ENCODE data around the gene CBLC.

Gene CBLC

GRCh38 chr19:44777715-44778347, at the start of gene CBLC:
TSS of gene CBLC (plus strand) at chr19:44777890. CDS start at chr19:44777932, 42 bp downstream.
- Mint-ChIP-seq H3K27ac (no peak within 1 kb of the TSS), H3K4me3 (no peak within 1 kb of the TSS), H3K36me3 (ENCODE audit: low read depth) (no peaks in the 10 kb centered on the region), H3K4me1 (ENCODE audit: low read depth) (no peaks in the 10 kb centered on the region), H3K9me3 (no peaks in the 10 kb centered on the region), H3K27me3 (peaks cover 4% of the 10 kb centered on the region)
- no peak for DNase-seq

- H3K4me1 Mint-ChIP-seq (ENCODE audit: low read depth) = peaks cover 28% of the 10 kb centered on the region
- H3K4me3 Mint-ChIP-seq = no peak overlapping the region
Measured at GRCh38 chr19:44728178-44728577, 49.5 kb upstream of the CBLC start.

DNA sequence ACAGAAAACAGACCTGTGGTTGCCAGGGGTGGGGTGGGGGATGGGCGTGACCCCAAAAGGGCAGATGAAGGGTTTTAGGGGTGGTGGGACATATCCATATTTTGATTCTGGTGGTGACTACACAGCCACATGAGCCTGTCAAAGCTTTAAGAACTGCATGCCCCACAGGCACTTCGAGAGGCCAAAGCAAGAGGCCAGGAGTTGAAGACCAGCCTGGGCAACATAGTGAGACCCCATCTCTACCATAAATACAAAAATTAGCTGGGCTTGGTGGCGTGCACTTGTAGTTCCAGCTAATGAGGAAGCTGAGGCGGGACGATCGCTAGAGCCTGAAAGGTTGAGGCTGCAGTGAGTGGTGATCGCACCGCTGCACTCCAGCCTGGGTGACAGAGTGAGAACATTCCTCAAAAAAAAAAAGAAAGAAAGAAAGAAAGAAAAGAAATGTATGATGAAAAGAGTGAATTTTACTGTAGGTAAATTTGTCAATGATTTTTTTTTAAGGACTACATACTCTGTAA, 48.1 kb upstream of the CBLC start:
- H3K27ac Mint-ChIP-seq = no peak overlapping the region
- H3K4me1 Mint-ChIP-seq (ENCODE audit: low read depth) = peaks cover 14% of the 10 kb centered on the region
- DNase-seq = no peak
- no peaks in the 10 kb centered on the region for H3K27me3 Mint-ChIP-seq
- no peak overlapping the region for H3K4me3 Mint-ChIP-seq
- no peaks in the 10 kb centered on the region for H3K9me3 Mint-ChIP-seq
- H3K36me3 Mint-ChIP-seq (ENCODE audit: low read depth) = no peaks in the 10 kb centered on the region

More at GRCh38 chr19:44728178-44728577, 49.5 kb upstream of the CBLC start:
- Mint-ChIP-seq H3K36me3 (ENCODE audit: low read depth) (no peaks in the 10 kb centered on the region), H3K9me3 (no peaks in the 10 kb centered on the region), H3K27me3 (no peaks in the 10 kb centered on the region), H3K27ac (peak overlapping the region; percentile 18)
- no peak for DNase-seq

DNA sequence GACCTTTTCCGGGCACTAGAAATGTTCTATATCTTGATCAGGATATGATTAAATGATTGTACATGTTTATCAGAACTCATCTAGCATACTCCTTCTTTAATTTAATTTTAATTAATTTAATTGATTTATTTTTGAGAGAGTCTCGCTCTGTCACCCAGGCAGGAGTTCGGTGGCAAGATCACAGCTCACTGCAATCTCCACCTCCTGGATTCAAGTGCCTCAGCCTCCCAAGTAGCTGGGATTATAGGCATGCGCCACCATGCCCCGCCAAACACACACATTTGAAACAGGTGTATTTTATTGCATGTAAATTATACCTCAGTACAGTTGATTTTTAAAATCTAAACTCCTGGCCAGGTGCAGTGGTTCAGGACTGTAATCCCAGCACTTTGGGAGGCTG, 46.6 kb upstream of the CBLC start:
- H3K9me3 Mint-ChIP-seq = no peaks in the 10 kb centered on the region
- DNase-seq = no peak
- H3K36me3 Mint-ChIP-seq (ENCODE audit: low read depth) = no peaks in the 10 kb centered on the region
- H3K27ac Mint-ChIP-seq = no peak overlapping the region
- no peak overlapping the region for H3K4me3 Mint-ChIP-seq
- no peaks in the 10 kb centered on the region for H3K27me3 Mint-ChIP-seq
- peaks cover 13% of the 10 kb centered on the region for H3K4me1 Mint-ChIP-seq (ENCODE audit: low read depth)

DNA sequence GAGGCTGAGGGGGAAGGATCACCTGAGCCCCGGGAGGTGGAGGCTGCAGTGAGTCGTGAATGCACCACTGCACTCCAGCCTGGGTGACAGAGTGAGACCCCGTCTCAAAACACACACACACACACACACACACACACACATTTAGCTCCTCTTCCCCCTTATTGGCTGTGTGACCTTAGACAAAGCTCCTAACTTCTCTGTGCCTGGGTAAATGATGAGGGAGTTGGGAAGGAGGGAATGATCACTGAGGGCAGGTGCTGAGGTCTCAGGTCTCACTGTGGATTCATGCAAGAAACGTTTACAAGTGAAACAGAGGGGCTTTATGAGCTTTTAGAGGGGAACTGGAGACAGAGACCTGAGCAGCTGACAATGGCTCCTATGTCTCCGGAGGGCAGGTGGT, 46.1 kb upstream of the CBLC start:
- Mint-ChIP-seq H3K27ac (no peak overlapping the region), H3K4me3 (no peak overlapping the region), H3K9me3 (no peaks in the 10 kb centered on the region), H3K36me3 (ENCODE audit: low read depth) (no peaks in the 10 kb centered on the region), H3K27me3 (no peaks in the 10 kb centered on the region), H3K4me1 (ENCODE audit: low read depth) (peaks cover 13% of the 10 kb centered on the region)
- DNase-seq = no peak

GRCh38 chr19:44732235-44733014, 45.3 kb upstream of the CBLC start:
- no peak overlapping the region for H3K27ac Mint-ChIP-seq

GRCh38 chr19:44734357-44734756, 43.3 kb upstream of the CBLC start:
- DNase-seq = no peak
- no peaks in the 10 kb centered on the region for H3K36me3 Mint-ChIP-seq (ENCODE audit: low read depth)
- H3K27me3 Mint-ChIP-seq = no peaks in the 10 kb centered on the region
- H3K4me3 Mint-ChIP-seq = no peak overlapping the region
- H3K4me1 Mint-ChIP-seq (ENCODE audit: low read depth) = peaks cover 17% of the 10 kb centered on the region
- H3K9me3 Mint-ChIP-seq = no peaks in the 10 kb centered on the region
- H3K27ac Mint-ChIP-seq = no peak overlapping the region

More at GRCh38 chr19:44732235-44733014, 45.3 kb upstream of the CBLC start:
- H3K36me3 Mint-ChIP-seq (ENCODE audit: low read depth) = no peaks in the 10 kb centered on the region
- H3K4me1 Mint-ChIP-seq (ENCODE audit: low read depth) = peaks cover 20% of the 10 kb centered on the region
- DNase-seq = no peak
- H3K4me3 Mint-ChIP-seq = no peak overlapping the region
- no peaks in the 10 kb centered on the region for H3K9me3 Mint-ChIP-seq
- H3K27me3 Mint-ChIP-seq = no peaks in the 10 kb centered on the region

DNA sequence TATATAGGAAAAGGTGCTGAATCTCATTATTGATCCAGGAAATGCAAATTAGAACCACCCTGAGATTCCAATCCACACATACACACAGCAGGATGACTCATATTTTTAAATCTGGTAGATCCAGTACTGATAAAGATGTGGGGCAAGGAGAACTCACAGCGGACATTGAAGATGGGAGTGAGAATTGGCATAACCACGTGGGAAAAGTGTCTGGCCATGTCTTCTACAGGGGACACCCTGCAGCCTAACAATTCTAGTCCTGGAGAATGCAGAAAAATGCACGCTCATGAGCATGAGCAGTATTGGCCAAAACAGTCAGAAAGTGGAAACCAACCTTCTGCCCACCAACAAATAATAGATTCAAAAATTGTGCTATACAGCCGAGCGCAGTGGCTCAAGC, 42.7 kb upstream of the CBLC start:
- H3K27ac Mint-ChIP-seq = no peak overlapping the region
- H3K36me3 Mint-ChIP-seq (ENCODE audit: low read depth) = no peaks in the 10 kb centered on the region
- H3K27me3 Mint-ChIP-seq = no peaks in the 10 kb centered on the region
- H3K4me3 Mint-ChIP-seq = no peak overlapping the region
- H3K9me3 Mint-ChIP-seq = no peaks in the 10 kb centered on the region
- peaks cover 17% of the 10 kb centered on the region for H3K4me1 Mint-ChIP-seq (ENCODE audit: low read depth)
- DNase-seq = no peak

- DNase-seq = no peak
- no peaks in the 10 kb centered on the region for H3K36me3 Mint-ChIP-seq (ENCODE audit: low read depth)
- H3K4me3 Mint-ChIP-seq = no peak overlapping the region
- H3K27me3 Mint-ChIP-seq = no peaks in the 10 kb centered on the region
- peak overlapping the region; percentile 47 for H3K27ac Mint-ChIP-seq
- H3K4me1 Mint-ChIP-seq (ENCODE audit: low read depth) = peaks cover 28% of the 10 kb centered on the region
- no peaks in the 10 kb centered on the region for H3K9me3 Mint-ChIP-seq
Measured at GRCh38 chr19:44737238-44738071, 40.2 kb upstream of the CBLC start.

- Mint-ChIP-seq H3K36me3 (ENCODE audit: low read depth) (no peaks in the 10 kb centered on the region), H3K27me3 (no peaks in the 10 kb centered on the region), H3K4me1 (ENCODE audit: low read depth) (peaks cover 35% of the 10 kb centered on the region), H3K4me3 (no peak overlapping the region), H3K9me3 (no peaks in the 10 kb centered on the region), H3K27ac (no peak overlapping the region)
- DNase-seq = no peak
Measured at GRCh38 chr19:44738136-44738535, 39.6 kb upstream of the CBLC start.

- no peak overlapping the region for H3K4me3 Mint-ChIP-seq
- H3K27me3 Mint-ChIP-seq = no peaks in the 10 kb centered on the region
- H3K36me3 Mint-ChIP-seq (ENCODE audit: low read depth) = no peaks in the 10 kb centered on the region
- no peak overlapping the region for H3K27ac Mint-ChIP-seq
- H3K4me1 Mint-ChIP-seq (ENCODE audit: low read depth) = peaks cover 35% of the 10 kb centered on the region
- DNase-seq = no peak
- H3K9me3 Mint-ChIP-seq = no peaks in the 10 kb centered on the region
Measured at GRCh38 chr19:44738603-44739558, 38.8 kb upstream of the CBLC start.

DNA sequence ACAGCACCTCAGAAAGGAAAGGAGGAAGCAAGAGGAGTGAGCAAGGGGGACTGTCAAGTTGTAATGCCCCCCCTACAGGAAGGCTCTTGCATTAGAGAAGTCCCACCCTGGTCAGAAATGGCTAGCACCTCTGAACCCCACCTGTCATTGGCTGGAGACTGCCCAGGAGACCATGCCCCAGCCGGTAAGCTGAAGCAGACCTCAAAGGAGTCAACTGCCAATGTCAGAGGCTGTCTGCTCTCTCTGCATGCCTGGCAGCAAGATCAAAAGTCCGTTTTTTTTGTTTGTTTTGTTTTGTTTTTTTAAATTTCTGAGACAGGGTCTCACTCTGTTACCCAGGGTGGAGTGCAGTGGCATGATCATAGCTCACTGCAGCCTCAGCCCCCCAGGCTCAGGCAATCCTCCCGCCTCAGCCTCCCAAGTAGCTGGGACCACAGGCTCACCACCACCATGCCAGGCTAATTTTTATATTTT, 37.3 kb upstream of the CBLC start:
- Mint-ChIP-seq H3K9me3 (no peaks in the 10 kb centered on the region), H3K4me1 (ENCODE audit: low read depth) (peaks cover 34% of the 10 kb centered on the region), H3K27ac (no peak overlapping the region), H3K4me3 (no peak overlapping the region), H3K36me3 (ENCODE audit: low read depth) (no peaks in the 10 kb centered on the region), H3K27me3 (no peaks in the 10 kb centered on the region)
- DNase-seq = no peak

DNA sequence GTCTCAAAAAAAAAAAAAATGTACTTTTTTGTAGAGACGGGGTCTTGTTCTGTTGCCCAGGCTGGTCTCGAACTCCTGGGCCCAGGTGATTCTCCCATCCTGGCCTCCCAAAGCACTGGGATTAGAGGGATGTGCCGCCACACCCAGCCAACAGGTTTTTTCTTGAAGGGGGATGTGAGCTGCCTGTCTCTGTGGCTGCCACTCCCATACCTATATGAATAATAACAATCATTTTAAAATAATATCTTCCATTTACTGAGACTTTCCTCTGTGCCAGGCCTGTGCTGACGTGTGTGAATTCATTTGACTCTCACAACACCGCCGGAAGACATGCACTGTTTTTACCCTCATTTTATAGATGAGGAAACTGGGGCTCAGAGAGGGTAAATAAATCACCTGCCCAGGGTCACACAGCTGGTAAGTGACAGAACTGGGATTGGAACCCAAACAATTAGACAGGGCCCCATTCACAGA, 36.4 kb upstream of the CBLC start:
- Mint-ChIP-seq H3K4me3 (no peak overlapping the region), H3K9me3 (no peaks in the 10 kb centered on the region), H3K4me1 (ENCODE audit: low read depth) (peaks cover 39% of the 10 kb centered on the region), H3K36me3 (ENCODE audit: low read depth) (no peaks in the 10 kb centered on the region), H3K27ac (peak overlapping the region; percentile 77), H3K27me3 (no peaks in the 10 kb centered on the region)
- no peak for DNase-seq
